ENCODE data around the gene CPA5.

CPA5 gene

DNA sequence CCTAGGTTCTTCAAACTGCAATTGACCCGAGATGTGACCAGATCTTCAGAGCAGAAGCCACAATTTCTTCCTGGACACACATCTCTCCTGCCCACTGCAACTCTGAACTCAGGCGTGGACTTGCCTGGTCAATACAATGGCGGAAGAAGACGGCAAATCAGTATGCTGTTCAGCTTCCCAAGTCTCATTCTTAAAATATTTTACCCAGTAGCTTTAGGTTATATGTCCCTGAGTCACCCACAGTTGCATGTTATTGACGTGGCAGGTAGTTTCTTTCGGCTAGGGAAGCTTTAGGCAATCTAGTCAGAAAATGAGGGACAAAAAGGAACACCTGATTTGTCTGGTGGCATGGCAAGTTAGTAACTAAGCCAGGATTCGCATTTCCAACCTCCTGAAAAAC is 73.7 kb downstream of the CPA5 start:
- no peak for DNase-seq (ENCODE audit: low read depth, low spot score)
- no CpG with 5 or more reads among the region's 7 CpGs for WGBS (ENCODE audit: insufficient coverage, insufficient read length)
- Histone ChIP-seq H3K27me3 (ENCODE audit: control insufficient read depth, insufficient read depth, low read length) (no peaks in the 10 kb centered on the region), H3K36me3 (ENCODE audit: control insufficient read depth, insufficient read depth, low read length) (no peaks in the 10 kb centered on the region), H3K4me1 (ENCODE audit: control insufficient read depth, insufficient read depth, low read length) (no peaks in the 10 kb centered on the region), H3K9me3 (ENCODE audit: control insufficient read depth, insufficient read depth, low read length) (no peaks in the 10 kb centered on the region; the same call in 1 of the 2 replicates), H3K27ac (ENCODE audit: low read length) (no peak overlapping the region), H3K4me3 (ENCODE audit: low read length) (no peak overlapping the region)
